GM20000 (cell line): Measurements from ENCODE around the gene FYN.

Source experiments
- DNase-seq: peaks from one replicate; pipeline ENCODE4 v3.0.0; 2012; ENCODE audit warnings: low spot score
- TF ChIP-seq, protein P1 (sequence below): IDR thresholded peaks from 2 replicates; pipeline ENCODE4 v1.5.1; 2012; ENCODE audit warnings: mild to moderate bottlenecking, control low read depth; ENCODE audit errors: extremely low read depth, missing control alignments

Gene FYN

DNA sequence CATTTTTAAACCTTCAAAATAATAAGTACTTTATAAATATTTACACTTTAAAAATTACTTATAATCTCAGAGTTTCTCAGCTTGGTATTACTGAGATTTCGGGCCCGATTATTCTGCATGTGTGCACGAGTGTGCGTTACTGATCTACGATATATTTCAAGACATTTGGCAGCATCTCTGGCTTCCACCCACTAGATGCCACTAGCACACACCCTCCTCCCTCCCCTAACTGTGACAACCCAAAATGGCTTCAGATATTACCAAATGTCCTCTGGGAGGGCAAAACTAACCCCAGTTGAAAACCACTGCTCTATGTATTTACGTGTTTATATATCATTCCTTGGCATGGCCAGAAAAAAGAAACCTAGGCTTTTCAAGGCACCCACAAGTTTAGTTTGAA, 95.9 kb downstream of the FYN start:
- no peak for DNase-seq
- TF ChIP-seq, protein P1, sequence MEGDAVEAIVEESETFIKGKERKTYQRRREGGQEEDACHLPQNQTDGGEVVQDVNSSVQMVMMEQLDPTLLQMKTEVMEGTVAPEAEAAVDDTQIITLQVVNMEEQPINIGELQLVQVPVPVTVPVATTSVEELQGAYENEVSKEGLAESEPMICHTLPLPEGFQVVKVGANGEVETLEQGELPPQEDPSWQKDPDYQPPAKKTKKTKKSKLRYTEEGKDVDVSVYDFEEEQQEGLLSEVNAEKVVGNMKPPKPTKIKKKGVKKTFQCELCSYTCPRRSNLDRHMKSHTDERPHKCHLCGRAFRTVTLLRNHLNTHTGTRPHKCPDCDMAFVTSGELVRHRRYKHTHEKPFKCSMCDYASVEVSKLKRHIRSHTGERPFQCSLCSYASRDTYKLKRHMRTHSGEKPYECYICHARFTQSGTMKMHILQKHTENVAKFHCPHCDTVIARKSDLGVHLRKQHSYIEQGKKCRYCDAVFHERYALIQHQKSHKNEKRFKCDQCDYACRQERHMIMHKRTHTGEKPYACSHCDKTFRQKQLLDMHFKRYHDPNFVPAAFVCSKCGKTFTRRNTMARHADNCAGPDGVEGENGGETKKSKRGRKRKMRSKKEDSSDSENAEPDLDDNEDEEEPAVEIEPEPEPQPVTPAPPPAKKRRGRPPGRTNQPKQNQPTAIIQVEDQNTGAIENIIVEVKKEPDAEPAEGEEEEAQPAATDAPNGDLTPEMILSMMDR: no peak

DNA sequence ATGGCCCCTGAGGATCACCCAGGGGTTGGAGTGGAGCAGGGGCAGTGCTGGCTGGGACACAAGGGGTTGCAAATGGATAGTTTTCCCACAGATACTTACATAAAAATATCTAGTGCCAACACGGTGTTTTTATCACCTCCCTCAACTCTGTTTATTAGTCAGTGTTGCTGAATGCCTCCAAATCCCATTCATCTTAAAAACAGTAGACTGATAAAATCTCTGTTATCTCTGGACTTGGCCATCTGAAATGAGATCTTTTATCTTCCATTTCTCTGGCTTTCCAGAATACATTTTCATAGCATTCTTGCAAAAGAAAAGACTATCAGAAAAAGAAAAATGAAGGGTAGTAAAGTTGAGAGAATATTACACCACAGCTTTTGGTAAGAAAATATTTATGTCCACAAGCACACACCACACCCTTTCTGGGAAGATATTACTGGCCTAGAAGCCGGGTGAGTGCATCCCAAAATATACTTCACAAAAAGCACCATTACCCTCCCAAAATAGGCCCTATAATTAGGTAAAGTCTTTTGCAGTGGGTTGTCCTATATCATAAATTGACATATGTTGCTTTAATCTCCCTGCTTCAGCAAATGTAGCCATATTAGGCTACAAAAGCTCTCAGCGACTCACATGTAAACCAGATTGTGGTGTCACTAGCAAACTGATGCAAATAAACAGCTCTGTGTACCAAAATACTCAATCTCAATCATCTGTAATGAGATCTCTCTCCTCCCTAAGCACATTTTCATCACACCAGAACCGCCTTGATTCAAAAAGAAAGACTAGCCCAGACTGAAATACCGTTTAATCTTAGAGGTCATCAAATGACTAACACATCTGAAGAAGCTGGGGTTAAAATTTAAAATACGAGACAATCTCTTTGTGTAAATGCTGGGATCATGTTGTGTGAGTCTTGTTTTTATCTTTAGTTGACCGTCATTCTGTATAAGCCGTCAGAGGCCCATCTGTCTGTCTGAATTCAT, 96.7 kb downstream of the FYN start:
- TF ChIP-seq, protein P1: no peak
- no peak for DNase-seq

DNA sequence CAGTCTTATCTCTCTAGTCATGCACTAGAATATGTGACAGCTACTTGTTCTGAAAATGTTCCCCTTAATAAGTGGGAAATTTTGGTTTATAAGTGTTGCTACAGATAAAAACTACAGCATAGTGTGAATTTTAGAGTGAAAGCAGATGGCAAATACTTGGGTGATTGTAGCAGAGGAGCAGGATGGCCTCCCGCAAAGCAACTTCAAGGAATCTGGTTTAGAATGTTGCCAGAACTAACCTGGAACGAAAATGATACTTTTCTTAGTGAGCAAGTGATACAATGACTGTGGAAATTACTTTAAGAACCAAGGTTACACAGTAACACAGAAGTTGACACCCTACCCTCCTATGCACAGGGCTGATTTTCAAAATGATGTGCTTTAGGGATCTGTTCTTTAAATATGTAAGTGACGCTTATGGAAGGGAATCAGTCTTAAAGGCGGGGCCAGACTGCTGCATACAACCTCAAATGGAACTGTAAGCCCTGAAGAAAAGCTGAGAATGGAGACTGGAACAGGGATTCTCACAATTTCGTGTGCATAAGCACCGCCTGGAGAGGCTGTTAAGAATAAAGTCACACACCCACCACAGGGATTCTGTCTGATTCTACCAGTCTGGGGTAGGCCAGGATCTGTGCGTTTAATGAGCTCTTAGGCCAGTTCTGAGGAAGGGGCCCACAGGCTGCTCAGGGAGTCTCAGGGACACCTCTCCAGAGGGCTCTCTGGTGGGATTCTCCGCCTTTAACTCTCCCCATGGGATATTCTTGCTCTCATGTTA, 97.9 kb downstream of the FYN start:
- DNase-seq: no peak
- TF ChIP-seq, protein P1: no peak

DNA sequence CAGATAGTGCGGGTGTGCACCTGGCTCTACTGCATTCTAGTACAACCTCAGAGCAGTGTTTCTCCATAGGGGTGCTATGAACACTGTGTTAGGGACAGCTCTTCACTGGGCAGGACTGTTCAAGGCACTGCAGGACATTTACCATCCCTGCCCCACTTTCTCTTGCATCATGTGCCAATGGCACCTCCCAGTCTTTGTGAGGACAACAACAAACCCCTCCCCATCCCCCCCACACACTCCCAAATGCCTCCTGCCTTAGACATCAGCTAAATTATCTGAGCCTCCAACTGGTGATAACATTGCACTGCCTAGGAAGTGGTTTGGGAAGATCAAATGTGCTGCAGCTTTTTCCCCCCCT, 98.9 kb downstream of the FYN start:
- TF ChIP-seq, protein P1: no peak
- DNase-seq: no peak

DNA sequence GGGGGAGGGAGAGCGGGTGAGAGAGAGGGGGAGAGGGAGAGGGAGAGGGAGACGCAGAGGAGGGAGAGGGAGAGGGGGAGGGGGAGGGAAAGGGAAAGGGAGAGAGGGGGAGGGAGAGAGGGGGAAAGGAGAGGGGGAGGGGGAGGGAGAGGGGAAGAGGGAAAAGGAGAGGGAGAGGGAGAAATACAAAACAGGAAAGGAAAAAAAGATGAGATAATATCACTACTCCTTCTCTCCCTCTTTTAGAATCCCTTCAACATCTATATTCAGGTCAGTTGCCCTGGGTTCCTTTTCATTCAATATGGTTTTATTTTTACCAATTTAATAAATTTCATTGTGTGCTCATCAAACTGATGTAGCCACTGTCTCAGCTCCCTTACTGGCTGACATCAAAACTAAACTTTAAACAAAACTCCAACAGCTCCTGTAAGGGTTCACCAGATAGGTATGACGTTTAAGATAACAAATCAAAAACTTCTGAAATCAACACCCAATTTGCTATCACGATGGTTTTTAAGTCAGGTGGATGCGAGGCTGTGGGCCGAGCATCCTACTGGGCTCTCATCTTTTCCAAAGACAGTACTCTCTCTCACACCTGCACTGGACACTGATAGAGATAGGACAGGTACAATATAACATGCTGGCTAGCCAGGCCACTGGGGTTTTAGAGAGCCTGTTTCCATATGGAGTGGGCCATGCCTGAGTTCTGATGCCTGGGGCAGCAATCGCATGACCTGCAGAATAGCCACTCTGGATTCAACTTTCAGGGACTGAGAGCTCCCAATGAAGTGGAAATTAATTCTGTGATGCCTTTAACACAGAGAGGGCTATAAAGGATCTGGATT, 99.5 kb downstream of the FYN start:
- TF ChIP-seq, protein P1: no peak

DNA sequence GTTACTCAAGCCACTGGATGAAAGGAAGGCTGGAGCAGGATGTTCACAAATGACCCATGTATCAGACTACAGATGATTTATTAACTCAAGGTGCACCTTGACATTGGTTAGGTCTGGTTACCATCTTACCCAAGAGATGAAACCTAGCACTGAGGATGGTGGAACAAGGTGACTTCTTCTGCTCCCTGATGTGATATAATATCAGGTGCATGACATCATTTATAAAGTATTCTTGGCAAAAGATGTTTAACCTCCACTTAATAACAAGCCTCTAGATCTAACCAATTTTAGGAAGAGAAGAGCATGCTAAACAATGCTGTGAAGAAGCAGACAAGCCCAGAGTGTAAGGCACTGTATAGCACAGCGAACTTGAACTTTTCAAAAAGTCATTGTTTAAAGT, 100.9 kb downstream of the FYN start:
- DNase-seq: no peak
- TF ChIP-seq, protein P1: no peak

More for the DNA sequence above, 99.5 kb downstream of the FYN start:
- DNase-seq: no peak
